Measurements from ENCODE around the gene ZNF311. TPM values are rescaled to one million over a fixed set of nuclear protein-coding genes. Genes with fewer than 3 reads are reported as not detected.

ZNF311 gene
- total RNA-seq, 1 experiment from 2014 or later = 0.84 TPM

DNA sequence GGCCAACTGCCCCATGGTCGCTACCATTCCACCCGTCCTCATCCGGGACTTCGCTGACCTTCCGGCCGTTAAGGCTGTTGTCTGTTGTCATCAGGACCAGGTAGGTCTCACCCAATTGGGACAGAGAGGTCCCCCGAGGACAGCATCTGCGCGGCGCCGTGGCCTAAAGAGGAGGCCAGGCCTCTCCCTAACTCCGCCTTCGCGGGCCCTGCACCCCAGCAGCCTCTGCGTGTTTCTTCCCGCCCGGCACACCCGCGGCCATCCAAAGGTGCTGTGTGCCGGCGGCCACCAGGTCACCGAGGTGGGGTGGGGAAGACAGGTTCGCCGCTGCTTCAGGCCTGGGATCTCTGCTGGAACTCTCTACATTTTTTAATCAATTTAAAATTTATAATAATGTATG is 30.8 kb upstream of the ZNF311 start:
- intact Hi-C loops (cut with micrococcal nuclease; ENCODE audit: unreplicated experiment) = no loop called here
- CTCF ChIA-PET = no interaction called here
- H3K4me3 ChIP-seq (ENCODE audit: low read depth, low read length, poor library complexity, severe bottlenecking) = no peak overlapping the region
- TF ChIP-seq, protein P1, sequence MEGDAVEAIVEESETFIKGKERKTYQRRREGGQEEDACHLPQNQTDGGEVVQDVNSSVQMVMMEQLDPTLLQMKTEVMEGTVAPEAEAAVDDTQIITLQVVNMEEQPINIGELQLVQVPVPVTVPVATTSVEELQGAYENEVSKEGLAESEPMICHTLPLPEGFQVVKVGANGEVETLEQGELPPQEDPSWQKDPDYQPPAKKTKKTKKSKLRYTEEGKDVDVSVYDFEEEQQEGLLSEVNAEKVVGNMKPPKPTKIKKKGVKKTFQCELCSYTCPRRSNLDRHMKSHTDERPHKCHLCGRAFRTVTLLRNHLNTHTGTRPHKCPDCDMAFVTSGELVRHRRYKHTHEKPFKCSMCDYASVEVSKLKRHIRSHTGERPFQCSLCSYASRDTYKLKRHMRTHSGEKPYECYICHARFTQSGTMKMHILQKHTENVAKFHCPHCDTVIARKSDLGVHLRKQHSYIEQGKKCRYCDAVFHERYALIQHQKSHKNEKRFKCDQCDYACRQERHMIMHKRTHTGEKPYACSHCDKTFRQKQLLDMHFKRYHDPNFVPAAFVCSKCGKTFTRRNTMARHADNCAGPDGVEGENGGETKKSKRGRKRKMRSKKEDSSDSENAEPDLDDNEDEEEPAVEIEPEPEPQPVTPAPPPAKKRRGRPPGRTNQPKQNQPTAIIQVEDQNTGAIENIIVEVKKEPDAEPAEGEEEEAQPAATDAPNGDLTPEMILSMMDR (conservative IDR thresholded peaks at IDR 0.05; ENCODE audit: low read depth, low read length) = no peak
- TF ChIP-seq EZH2 (IDR thresholded peaks at IDR 0.05; ENCODE audit: borderline replicate concordance, low read depth, low read length, poor library complexity, severe bottlenecking) = no peak
- no TSS peak for BruUV-seq (replicated peaks)
- no peak for DNase-seq (ENCODE audit: low spot score)
- no peak overlapping the region for H3K27ac ChIP-seq (ENCODE audit: low read depth, low read length, poor library complexity, severe bottlenecking)
- POLR2A ChIA-PET (ENCODE audit: low non-redundant PET) = no interaction called here
- H3K27me3 ChIP-seq (replicated peaks; ENCODE audit: insufficient read depth, low read depth, low read length, poor library complexity) = no peaks in the 10 kb centered on the region
- H3K36me3 ChIP-seq (ENCODE audit: insufficient read depth, low read length, poor library complexity, severe bottlenecking) = no peaks in the 10 kb centered on the region
- no peaks in the 10 kb centered on the region for H3K9me3 ChIP-seq (ENCODE audit: low read depth, low read length, poor library complexity, severe bottlenecking)
- H3K4me1 ChIP-seq (ENCODE audit: insufficient read depth, low read length, poor library complexity, severe bottlenecking) = no peaks in the 10 kb centered on the region

DNA sequence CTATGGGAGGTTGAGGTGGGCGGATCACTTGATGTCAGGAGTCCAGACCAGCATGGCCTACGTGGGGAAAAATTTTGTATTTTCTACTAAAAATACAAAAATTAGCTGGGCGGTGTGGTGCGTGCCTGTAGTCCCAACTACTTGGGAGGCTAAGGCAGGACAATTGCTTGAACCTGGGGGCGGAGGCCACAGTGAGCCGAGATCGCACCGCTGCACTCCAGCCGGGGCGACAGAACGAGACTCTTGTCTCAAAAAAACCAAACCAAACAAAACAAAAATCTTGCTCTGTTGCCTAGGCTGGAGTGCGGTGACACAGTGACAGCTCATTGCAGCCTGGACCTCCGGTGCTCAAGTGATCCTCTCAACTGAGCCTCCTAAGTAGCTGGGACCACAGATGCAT is 23.7 kb upstream of the ZNF311 start:
- DNase-seq (ENCODE audit: low spot score) = no peak
- no peak overlapping the region for H3K27ac ChIP-seq (ENCODE audit: low read depth, low read length, poor library complexity, severe bottlenecking)
- no peak overlapping the region for H3K4me3 ChIP-seq (ENCODE audit: low read depth, low read length, poor library complexity, severe bottlenecking)
- ChIA-PET POLR2A (ENCODE audit: low non-redundant PET) (no interaction called here), CTCF (no interaction called here)
- peaks cover 28% of the 10 kb centered on the region for H3K27me3 ChIP-seq (replicated peaks; ENCODE audit: insufficient read depth, low read depth, low read length, poor library complexity)
- no peaks in the 10 kb centered on the region for H3K9me3 ChIP-seq (ENCODE audit: low read depth, low read length, poor library complexity, severe bottlenecking)
- no peak for TF ChIP-seq EZH2 (IDR thresholded peaks at IDR 0.05; ENCODE audit: borderline replicate concordance, low read depth, low read length, poor library complexity, severe bottlenecking)
- TF ChIP-seq, protein P1 (conservative IDR thresholded peaks at IDR 0.05; ENCODE audit: low read depth, low read length) = no peak
- no peaks in the 10 kb centered on the region for H3K4me1 ChIP-seq (ENCODE audit: insufficient read depth, low read length, poor library complexity, severe bottlenecking)
- no peaks in the 10 kb centered on the region for H3K36me3 ChIP-seq (ENCODE audit: insufficient read depth, low read length, poor library complexity, severe bottlenecking)
- no TSS peak for BruUV-seq (replicated peaks)
- intact Hi-C loops (cut with micrococcal nuclease; ENCODE audit: unreplicated experiment) = no loop called here

GRCh38 chr6:29025927-29026585 is 20.9 kb upstream of the ZNF311 start:
- CTCF ChIA-PET = no interaction called here
- no TSS peak for BruUV-seq (replicated peaks)
- POLR2A ChIA-PET (ENCODE audit: low non-redundant PET) = no interaction called here
- H3K9me3 ChIP-seq (ENCODE audit: low read depth, low read length, poor library complexity, severe bottlenecking) = no peaks in the 10 kb centered on the region
- DNase-seq (ENCODE audit: low spot score) = no peak
- H3K27me3 ChIP-seq (replicated peaks; ENCODE audit: insufficient read depth, low read depth, low read length, poor library complexity) = peaks cover 28% of the 10 kb centered on the region
- H3K4me1 ChIP-seq (ENCODE audit: insufficient read depth, low read length, poor library complexity, severe bottlenecking) = no peaks in the 10 kb centered on the region
- intact Hi-C loops (cut with micrococcal nuclease; ENCODE audit: unreplicated experiment) = no loop called here
- H3K36me3 ChIP-seq (ENCODE audit: insufficient read depth, low read length, poor library complexity, severe bottlenecking) = no peaks in the 10 kb centered on the region
- H3K27ac ChIP-seq (ENCODE audit: low read depth, low read length, poor library complexity, severe bottlenecking) = no peak overlapping the region
- no peak for TF ChIP-seq EZH2 (IDR thresholded peaks at IDR 0.05; ENCODE audit: borderline replicate concordance, low read depth, low read length, poor library complexity, severe bottlenecking)
- TF ChIP-seq, protein P1 (conservative IDR thresholded peaks at IDR 0.05; ENCODE audit: low read depth, low read length) = no peak
- no peak overlapping the region for H3K4me3 ChIP-seq (ENCODE audit: low read depth, low read length, poor library complexity, severe bottlenecking)
